Limb (tissue), 2 donors: ENCODE results near the gene GAREM2.

Source experiments
- DNase-seq, 2 donors: peaks; one replicate each; pipeline ENCODE4 v3.0.0-alpha.2; 2016; ENCODE audit errors: extremely low spot score in 2 of 2

Gene GAREM2

GRCh38 chr2:26187114-26187513, 14.2 kb downstream of the GAREM2 start:
- DNase-seq = no peak

- no peak for DNase-seq
Measured at GRCh38 chr2:26187537-26188104, 14.7 kb downstream of the GAREM2 start.

DNA sequence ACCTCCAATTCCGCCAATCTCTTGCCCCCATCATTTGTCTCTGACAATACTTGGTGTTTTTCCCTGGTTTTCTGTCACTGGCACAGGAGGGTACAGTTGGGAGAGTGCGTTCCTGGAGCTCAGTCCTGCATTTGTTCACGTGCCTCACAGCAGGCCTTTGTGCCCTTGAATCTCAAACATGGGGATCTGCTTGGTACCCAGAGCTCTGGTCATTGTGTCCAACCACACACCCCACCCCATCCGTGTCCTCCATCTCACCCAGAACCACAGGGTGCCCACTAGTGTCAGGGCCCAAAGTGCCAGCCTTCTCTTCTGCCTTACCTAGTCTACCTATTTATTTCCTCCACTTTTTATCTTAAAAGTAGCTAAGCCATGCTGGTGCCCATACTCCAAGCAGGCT, 16.2 kb downstream of the GAREM2 start:
- no peak for DNase-seq

DNA sequence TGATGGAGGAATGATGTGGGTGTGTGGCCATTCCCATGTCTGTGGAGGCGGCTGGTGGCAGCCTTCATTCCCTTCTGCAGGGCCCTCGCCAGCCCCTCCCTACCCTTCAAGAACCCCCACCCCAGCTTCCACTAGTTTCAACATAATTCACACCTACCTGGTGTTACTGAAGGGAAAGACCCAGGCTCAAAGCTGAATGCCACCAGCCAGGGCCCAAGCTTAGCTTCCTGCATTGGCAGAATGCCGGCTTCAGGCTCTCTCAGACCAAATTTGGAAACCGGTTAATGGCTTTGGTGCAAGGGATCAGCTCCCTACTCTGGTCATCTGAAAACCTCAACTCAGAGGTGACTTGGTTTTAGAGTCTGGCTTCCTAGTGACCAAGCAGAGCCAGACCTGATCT, 16.9 kb downstream of the GAREM2 start:
- DNase-seq = no peak

DNA sequence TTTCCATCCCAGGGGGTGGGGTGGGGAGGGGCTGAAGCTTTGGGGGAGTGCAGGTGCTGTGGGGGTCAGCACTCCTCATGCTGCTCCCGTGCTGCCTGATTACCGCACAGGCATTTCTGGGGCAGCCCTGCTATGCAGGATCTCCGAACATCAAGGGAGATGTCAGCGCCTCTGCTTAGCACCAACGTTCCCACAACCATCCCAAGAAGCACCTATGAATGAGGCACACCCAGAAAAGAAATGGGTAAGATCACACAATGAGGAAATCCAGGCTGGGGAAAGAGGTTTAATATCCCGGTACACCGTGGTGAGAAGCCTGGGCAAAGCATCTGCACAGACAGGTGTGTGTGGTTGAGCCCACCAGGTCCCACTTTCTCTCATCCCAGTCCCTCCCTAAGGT, 17.5 kb downstream of the GAREM2 start:
- no peak for DNase-seq

- no peak for DNase-seq
Measured at GRCh38 chr2:26191316-26192159, 18.6 kb downstream of the GAREM2 start.

- no peak for DNase-seq
Measured at GRCh38 chr2:26193578-26194231, 20.8 kb downstream of the GAREM2 start.

DNA sequence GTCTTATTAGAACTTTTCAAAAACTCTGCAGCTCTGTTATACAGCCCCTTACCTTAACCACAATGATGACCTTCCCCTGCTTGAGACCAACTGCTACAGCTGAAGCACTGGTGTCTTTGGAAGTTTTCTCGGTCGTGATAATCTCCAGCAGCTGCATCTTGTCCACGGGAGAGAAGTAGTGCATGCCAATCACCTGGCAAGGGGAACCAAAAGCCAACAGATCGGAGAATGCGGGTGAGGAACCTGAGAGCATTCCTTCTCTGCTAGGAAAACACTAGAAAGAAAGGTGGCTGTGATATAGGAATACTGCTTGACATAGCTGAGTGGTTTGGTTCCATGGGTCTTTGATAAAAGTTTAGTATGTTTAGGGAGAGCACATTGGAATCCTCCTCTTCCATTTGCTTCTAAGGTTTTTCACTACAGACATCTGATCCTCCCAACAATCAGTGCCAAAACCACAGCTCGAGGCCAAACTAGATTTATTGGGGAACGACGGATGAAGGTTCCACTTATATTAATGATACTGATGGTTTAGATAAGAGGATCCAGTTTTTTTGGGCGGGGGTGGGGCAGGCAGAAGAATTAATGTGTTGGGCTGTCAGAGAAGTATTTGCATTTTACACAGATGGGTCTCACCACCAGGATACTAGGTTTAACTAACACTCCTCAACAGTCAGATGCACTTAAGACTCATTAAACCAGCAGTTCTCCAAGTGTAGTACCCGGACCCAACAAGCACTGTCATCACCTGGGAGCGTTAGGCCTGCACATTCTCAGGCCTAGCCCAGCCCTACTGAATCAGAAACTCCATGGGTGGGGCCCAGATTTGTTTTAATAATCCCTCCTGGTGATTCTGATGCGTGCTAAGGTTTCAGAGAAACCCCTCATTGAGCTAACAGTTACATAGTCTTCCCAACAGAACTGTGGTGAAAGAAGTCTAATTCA, 22.4 kb downstream of the GAREM2 start:
- no peak for DNase-seq

GRCh38 chr2:26196683-26197418, 24.0 kb downstream of the GAREM2 start:
- no peak for DNase-seq

GRCh38 chr2:26197516-26197915, 24.6 kb downstream of the GAREM2 start:
- DNase-seq = no peak

DNA sequence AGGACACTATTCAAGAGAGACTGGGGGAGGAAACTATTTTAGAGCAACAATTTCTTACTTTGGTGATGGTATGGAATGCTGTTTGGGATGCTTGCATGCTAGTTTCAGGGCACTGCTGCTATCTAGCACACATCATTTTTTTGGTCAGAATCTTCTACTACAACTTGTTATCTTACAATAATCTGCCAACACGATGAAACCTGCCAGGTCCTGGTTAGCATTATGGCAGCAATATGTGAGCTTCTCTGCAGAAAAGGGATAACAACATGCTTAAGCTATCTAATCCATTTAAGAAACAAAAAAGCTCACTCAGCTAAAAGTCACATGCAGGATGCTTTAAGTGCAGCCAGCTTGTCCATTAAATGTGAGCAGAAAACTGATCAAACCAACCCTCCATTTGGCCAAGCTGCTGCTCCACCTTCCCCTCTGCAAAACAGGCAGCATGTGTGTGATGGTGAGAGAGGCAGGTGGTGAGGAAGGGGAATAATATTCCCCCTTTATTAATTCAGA, 30.1 kb downstream of the GAREM2 start:
- no peak for DNase-seq

GRCh38 chr2:26203906-26204305, 31.0 kb downstream of the GAREM2 start:
- DNase-seq = no peak

DNA sequence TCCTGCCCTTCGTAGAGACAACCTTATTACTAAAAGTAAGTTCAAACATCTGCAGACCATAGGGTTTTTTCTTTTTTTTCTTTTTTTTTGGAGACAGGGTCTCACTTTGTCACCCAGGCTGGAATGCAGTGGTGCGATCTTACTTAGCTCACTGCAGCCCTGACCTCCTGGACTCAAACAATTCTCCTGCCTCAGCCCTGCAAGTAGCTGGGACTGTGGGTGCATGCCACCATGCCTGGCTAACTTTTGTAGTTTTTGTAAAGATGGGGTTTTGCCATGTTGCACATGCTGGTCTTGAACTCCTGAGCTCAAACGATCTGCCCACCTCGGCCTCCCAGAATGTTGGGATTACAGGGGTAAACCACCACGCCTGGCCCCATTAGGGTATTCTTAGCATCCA, 39.1 kb downstream of the GAREM2 start:
- no peak for DNase-seq

GRCh38 chr2:26214759-26215158, 41.9 kb downstream of the GAREM2 start:
- DNase-seq = no peak

DNA sequence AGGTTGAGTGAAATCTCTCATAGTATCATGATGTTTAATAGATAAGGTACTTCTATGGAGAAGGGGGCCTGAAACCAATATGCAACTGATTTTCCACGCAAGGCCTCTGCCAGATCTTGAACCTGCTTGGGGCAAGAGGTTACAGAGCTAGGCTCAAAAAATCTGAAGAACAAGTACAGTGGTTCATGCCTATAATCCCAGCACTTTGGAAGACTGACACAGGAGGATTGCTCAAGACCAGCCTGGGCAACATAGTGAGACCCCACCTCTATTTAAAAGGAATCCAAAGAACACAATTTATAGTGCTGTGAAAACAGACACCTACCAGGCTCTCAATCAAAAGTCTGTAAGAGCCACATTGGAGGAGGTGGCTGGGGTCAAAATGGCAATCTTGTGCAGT, 42.9 kb downstream of the GAREM2 start:
- no peak for DNase-seq

- DNase-seq = no peak
Measured at GRCh38 chr2:26216587-26216986, 43.7 kb downstream of the GAREM2 start.

DNA sequence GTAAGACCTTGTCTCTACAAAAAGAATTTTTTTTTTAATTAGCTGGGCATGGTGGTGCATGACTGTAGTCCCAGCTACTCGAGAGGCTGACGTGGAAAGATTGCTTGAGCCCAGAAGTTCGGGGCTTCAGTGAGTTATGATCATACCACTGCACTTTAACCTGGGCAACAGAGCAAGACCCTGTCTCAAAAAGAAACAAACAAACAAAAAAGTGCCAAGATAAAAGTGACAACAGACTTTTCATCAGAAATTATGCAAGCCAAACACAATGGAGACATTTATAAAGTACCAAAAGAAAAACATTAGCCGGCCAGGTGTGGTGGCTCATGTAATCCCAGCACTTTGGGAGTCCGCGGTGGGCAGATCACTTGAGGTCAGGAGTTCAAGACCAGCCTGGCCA, 44.8 kb downstream of the GAREM2 start:
- no peak for DNase-seq

- no peak for DNase-seq
Measured at GRCh38 chr2:26223018-26223417, 50.1 kb downstream of the GAREM2 start.

GRCh38 chr2:26224095-26224494, 51.2 kb downstream of the GAREM2 start:
- no peak for DNase-seq

DNA sequence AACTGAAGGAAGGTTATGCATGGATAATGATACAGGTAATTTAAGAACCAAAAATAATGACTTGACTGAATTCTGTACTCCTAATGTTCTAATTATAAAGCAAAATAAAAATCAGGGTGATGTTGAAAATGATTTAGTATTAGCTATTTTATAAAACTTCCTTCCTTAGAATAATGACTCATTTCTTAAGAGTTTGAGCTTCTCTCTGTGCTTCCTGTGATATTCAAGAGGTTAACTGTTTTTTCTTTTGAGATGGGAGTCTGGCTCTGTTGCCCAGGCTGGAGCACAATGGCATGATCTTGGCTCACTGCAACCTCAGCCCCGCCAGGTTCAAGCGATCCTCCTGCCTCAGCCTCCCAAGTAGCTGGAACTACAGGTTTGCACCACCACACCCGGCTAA, 56.7 kb downstream of the GAREM2 start:
- DNase-seq = no peak

DNA sequence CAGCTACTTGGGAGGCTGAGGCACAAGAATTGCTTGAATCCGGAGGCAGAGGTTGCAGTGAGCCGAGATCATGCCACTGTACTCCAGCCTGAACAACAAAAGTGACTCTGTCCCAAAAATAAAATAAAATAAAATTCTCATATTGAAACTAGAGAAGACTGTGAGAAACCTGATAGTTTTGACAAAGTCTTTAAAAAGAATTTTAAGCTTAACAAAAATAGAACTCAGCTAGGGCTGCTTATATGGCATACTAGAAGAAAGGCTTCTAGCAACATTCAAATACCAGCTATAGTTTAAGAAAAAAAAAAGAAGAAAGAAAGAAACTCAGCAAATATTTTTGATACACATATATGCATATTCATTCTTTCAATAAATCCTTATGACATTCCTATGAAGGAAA, 57.9 kb downstream of the GAREM2 start:
- DNase-seq = no peak
